DND-41 (cell line): ENCODE results near the gene NBR1.
"Not testable (repeated sequence)": the region's sequence is repeated elsewhere in the genome, so short reads cannot be mapped to it uniquely, and the experiment has no call there.

Experiments
- ATAC-seq: fragments of 200-7000 bp; cut with Tn5 transposase; 3 replicates; pipeline ENCODE4 v1.9.1; 2021; ENCODE audit warnings: low read depth; ENCODE audit not compliant: insufficient read depth
- DNase-seq: peaks from one replicate; pipeline ENCODE4 v3.0.0-alpha.2; 2020
- H2AFZ ChIP-seq: 2 replicates; pipeline ENCODE4 v1.6.0; 2012; ENCODE audit warnings: low read depth, low read length
- H3K27ac ChIP-seq: 2 replicates; pipeline ENCODE4 v1.5.1; 2012; ENCODE audit warnings: low read length, inconsistent platforms
- H3K27me3 ChIP-seq: fragments of 200-600 bp; sonication (generic); 2 replicates; pipeline ENCODE4 v1.6.0; 2012; ENCODE audit warnings: low read length, mild to moderate bottlenecking, inconsistent platforms; ENCODE audit not compliant: insufficient read depth, poor library complexity
- H3K36me3 ChIP-seq: 2 replicates; pipeline ENCODE4 v1.5.1; 2012; ENCODE audit warnings: low read length, inconsistent platforms; ENCODE audit not compliant: insufficient read depth
- H3K4me1 ChIP-seq: 2 replicates; pipeline ENCODE4 v1.5.1; 2012; ENCODE audit warnings: mild to moderate bottlenecking, low read length; ENCODE audit not compliant: insufficient read depth
- H3K4me2 ChIP-seq: 2 replicates; pipeline ENCODE4 v1.6.0; 2012; ENCODE audit warnings: mild to moderate bottlenecking, moderate library complexity, low read length, inconsistent platforms; ENCODE audit not compliant: insufficient read depth
- H3K4me3 ChIP-seq, 2 experiments: fragments of 200-600 bp in 1 of 2; shearing (Covaris generic) in 1 of 2; 2 replicates each; pipeline ENCODE4 v1.5.1; 2012 to 2016; ENCODE audit warnings: inconsistent platforms in 2 of 2, low read length in 2 of 2, mild to moderate bottlenecking in 2 of 2, low read depth in 1 of 2, moderate library complexity in 1 of 2
- H3K79me2 ChIP-seq: 2 replicates; pipeline ENCODE4 v1.6.0; 2012; ENCODE audit warnings: low read length, inconsistent platforms; ENCODE audit not compliant: insufficient read depth
- H3K9ac ChIP-seq: 2 replicates; pipeline ENCODE4 v1.6.0; 2012; ENCODE audit warnings: low read depth, mild to moderate bottlenecking, inconsistent platforms, low read length, moderate library complexity
- H3K9me3 ChIP-seq: 2 replicates; pipeline ENCODE4 v1.5.1; 2012; ENCODE audit warnings: low read length, moderate library complexity, mild to moderate bottlenecking, inconsistent platforms; ENCODE audit not compliant: insufficient read depth, severe bottlenecking
- H4K20me1 ChIP-seq: 2 replicates; pipeline ENCODE4 v1.6.0; 2012; ENCODE audit warnings: low read length; ENCODE audit not compliant: insufficient read depth
- CTCF ChIP-seq: IDR thresholded peaks from 2 replicates; pipeline ENCODE4 v1.5.1; 2012; ENCODE audit warnings: borderline replicate concordance, low read length, moderate library complexity, mild to moderate bottlenecking; ENCODE audit not compliant: poor library complexity, severe bottlenecking; ENCODE audit errors: extremely low read depth
- EZH2 ChIP-seq: IDR thresholded peaks from 3 replicates; pipeline ENCODE4 v1.6.1; 2012; ENCODE audit warnings: borderline replicate concordance, low read depth, mild to moderate bottlenecking, moderate library complexity, low read length, inconsistent platforms; ENCODE audit not compliant: severe bottlenecking

NBR1 gene

GRCh38 chr17:43200127-43200526 is 29.1 kb downstream of the NBR1 start:
- Histone ChIP-seq H3K79me2 (no peaks in the 10 kb centered on the region), H3K4me2 (no peak overlapping the region), H3K27me3 (no peaks in the 10 kb centered on the region), H2AFZ (no peak overlapping the region), H3K36me3 (peaks cover 77% of the 10 kb centered on the region), H3K4me3 (no peak overlapping the region), H3K9me3 (no peaks in the 10 kb centered on the region), H4K20me1 (no peaks in the 10 kb centered on the region), H3K4me1 (no peaks in the 10 kb centered on the region), H3K27ac (no peak overlapping the region), H3K9ac (no peak overlapping the region)
- ATAC-seq: peak; percentile 73
- peak; percentile 52 for DNase-seq
- TF ChIP-seq EZH2 (no peak), CTCF (peak; percentile 20)

GRCh38 chr17:43203013-43203412 is 32.0 kb downstream of the NBR1 start:
- H3K79me2 ChIP-seq, DNase-seq, H3K4me3 ChIP-seq, H3K27me3 ChIP-seq, H3K9me3 ChIP-seq, ATAC-seq, H3K27ac ChIP-seq, H2AFZ ChIP-seq, H3K9ac ChIP-seq, H3K4me2 ChIP-seq, H3K4me1 ChIP-seq, H4K20me1 ChIP-seq: not testable (repeated sequence)
- H3K36me3 ChIP-seq: peaks cover 70% of the 10 kb centered on the region

- Histone ChIP-seq H3K4me2 (peak overlapping the region; percentile 88), H3K79me2 (peaks cover 7% of the 10 kb centered on the region), H3K27me3 (no peaks in the 10 kb centered on the region), H3K9me3 (no peaks in the 10 kb centered on the region), H3K9ac (peak overlapping the region; percentile 78), H4K20me1 (no peaks in the 10 kb centered on the region), H3K4me1 (peaks cover 34% of the 10 kb centered on the region), H2AFZ (peak overlapping the region; percentile 86; the same call in 1 of the 2 replicates), H3K36me3 (peaks cover 20% of the 10 kb centered on the region), H3K27ac (peak overlapping the region; percentile 87), H3K4me3 (peak overlapping the region in 1 of 2 experiments; percentile 80; a peak in 3 of 4 replicates)
- no peak for ATAC-seq
- no peak for DNase-seq
- TF ChIP-seq CTCF: no peak
- no peak for TF ChIP-seq EZH2
Measured at GRCh38 chr17:43210576-43210975, 39.6 kb downstream of the NBR1 start.

- Histone ChIP-seq H2AFZ (peak overlapping the region; percentile 86), H3K4me2 (peak overlapping the region; percentile 88), H3K27me3 (no peaks in the 10 kb centered on the region), H3K36me3 (peaks cover 25% of the 10 kb centered on the region), H4K20me1 (no peaks in the 10 kb centered on the region), H3K9ac (peak overlapping the region; percentile 78), H3K79me2 (peaks cover 7% of the 10 kb centered on the region), H3K9me3 (no peaks in the 10 kb centered on the region), H3K4me3 (peak overlapping the region; percentile 52 to 80; a peak in 3 of 4 replicates), H3K27ac (peak overlapping the region; percentile 87), H3K4me1 (peaks cover 34% of the 10 kb centered on the region)
- TF ChIP-seq EZH2 (no peak), CTCF (no peak)
- DNase-seq (no peak), ATAC-seq (no peak)
Measured at GRCh38 chr17:43211123-43211479, 40.1 kb downstream of the NBR1 start.
